ENCODE measurements around the gene UBE2O. TPM values are rescaled to one million over a fixed set of nuclear protein-coding genes. Genes with fewer than 3 reads are reported as not detected.

The UBE2O gene
- total RNA-seq, 4 donors from 2014 or later = 16.4 to 46.5 (median 32.4) TPM

- in situ Hi-C loops (cut with MboI; ENCODE audit: low sequenced_read_pairs in 4 of 4) = no loop called here
- ATAC-seq (peak in 1 of 2 donors; percentile 44), DNase-seq (no peak)
- H3K27me3 ChIP-seq = no peaks in the 10 kb centered on the region
- peak overlapping the region; percentile 61 to 72 (median 70) for H3K27ac ChIP-seq
- H3K36me3 ChIP-seq = no peaks in the 10 kb centered on the region
- H3K4me3 ChIP-seq = peak overlapping the region in 1 of 4 donors; percentile 20
- intact Hi-C loops (cut with DNase I; ENCODE audit: low total_unique reads) = no loop called here
- TF ChIP-seq POLR2A (IDR thresholded peaks at IDR 0.05) = no peak
- TF ChIP-seq, protein P1, sequence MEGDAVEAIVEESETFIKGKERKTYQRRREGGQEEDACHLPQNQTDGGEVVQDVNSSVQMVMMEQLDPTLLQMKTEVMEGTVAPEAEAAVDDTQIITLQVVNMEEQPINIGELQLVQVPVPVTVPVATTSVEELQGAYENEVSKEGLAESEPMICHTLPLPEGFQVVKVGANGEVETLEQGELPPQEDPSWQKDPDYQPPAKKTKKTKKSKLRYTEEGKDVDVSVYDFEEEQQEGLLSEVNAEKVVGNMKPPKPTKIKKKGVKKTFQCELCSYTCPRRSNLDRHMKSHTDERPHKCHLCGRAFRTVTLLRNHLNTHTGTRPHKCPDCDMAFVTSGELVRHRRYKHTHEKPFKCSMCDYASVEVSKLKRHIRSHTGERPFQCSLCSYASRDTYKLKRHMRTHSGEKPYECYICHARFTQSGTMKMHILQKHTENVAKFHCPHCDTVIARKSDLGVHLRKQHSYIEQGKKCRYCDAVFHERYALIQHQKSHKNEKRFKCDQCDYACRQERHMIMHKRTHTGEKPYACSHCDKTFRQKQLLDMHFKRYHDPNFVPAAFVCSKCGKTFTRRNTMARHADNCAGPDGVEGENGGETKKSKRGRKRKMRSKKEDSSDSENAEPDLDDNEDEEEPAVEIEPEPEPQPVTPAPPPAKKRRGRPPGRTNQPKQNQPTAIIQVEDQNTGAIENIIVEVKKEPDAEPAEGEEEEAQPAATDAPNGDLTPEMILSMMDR (IDR thresholded peaks at IDR 0.05 in 4 of 5, conservative IDR thresholded peaks at IDR 0.05 in 1 of 5) = no peak
- no peaks in the 10 kb centered on the region for H3K9me3 ChIP-seq
- peaks cover 42 to 43% of the 10 kb centered on the region in 2 donors for H3K4me1 ChIP-seq
These were observed 7.1 kb downstream of the UBE2O start for GRCh38 chr17:76445697-76446448.

DNA sequence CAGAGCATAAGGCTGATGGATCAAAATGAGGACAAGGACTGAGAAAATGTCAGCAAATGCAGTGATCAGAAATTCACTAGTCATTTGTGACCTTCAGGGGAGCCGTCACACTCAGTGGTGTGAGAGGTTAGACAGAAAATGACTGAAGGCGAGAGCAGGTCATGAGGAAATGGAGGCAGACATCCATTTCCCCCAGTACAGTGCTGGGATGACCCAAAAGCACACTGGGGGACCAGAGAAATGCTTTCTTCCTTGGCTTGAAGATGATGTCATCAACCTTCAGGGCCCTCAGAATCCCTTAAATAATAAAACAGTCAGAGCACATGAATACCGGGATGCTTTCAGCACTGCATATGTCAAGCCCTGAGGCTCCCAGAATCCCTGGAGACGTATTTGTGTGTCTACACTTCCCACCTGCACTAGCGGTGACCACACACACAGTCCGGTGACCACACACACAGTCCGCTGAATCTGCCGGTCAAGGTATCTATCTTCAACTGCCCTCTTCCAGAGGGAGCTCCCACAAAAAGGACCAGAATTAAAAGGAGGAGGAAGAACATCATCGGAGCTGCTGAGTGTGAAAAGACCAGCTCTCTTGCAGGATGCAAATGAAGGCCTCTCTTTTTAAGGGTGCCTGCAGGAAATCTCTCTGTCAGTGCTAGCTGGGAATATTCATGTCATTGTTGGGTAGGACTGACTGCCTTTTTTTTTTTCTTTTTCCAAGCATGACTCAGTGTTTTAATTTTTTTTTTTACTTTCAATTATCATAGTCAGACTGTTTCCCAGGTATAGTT lies 8.2 kb downstream of the UBE2O start:
- no peaks in the 10 kb centered on the region for H3K27me3 ChIP-seq
- no peaks in the 10 kb centered on the region for H3K9me3 ChIP-seq
- no peak for TF ChIP-seq POLR2A (IDR thresholded peaks at IDR 0.05)
- TF ChIP-seq, protein P1 (IDR thresholded peaks at IDR 0.05 in 4 of 5, conservative IDR thresholded peaks at IDR 0.05 in 1 of 5) = no peak
- peaks cover 41 to 44% of the 10 kb centered on the region in 2 donors for H3K4me1 ChIP-seq
- no peak overlapping the region for H3K4me3 ChIP-seq
- H3K27ac ChIP-seq = peak overlapping the region in 2 of 4 donors; percentile 22 to 69
- no peak for DNase-seq
- no peak for ATAC-seq
- in situ Hi-C loops (cut with MboI; ENCODE audit: low sequenced_read_pairs in 4 of 4) (no loop called here), intact Hi-C loops (cut with DNase I; ENCODE audit: low total_unique reads) (no loop called here)
- no peaks in the 10 kb centered on the region for H3K36me3 ChIP-seq

GRCh38 chr17:76442341-76443338 lies 10.3 kb downstream of the UBE2O start:
- Histone ChIP-seq H3K4me3 (no peak overlapping the region), H3K9me3 (no peaks in the 10 kb centered on the region), H3K27me3 (no peaks in the 10 kb centered on the region), H3K27ac (no peak overlapping the region), H3K4me1 (peaks cover 42 to 49% of the 10 kb centered on the region in 2 donors), H3K36me3 (no peaks in the 10 kb centered on the region)
- DNase-seq (no peak), ATAC-seq (no peak)
- in situ Hi-C loops (cut with MboI; ENCODE audit: low sequenced_read_pairs in 4 of 4) (no loop called here), intact Hi-C loops (cut with DNase I; ENCODE audit: low total_unique reads) (no loop called here)
- TF ChIP-seq, protein P1 (IDR thresholded peaks at IDR 0.05 in 4 of 5, conservative IDR thresholded peaks at IDR 0.05 in 1 of 5) = no peak
- no peak for TF ChIP-seq POLR2A (IDR thresholded peaks at IDR 0.05)

DNA sequence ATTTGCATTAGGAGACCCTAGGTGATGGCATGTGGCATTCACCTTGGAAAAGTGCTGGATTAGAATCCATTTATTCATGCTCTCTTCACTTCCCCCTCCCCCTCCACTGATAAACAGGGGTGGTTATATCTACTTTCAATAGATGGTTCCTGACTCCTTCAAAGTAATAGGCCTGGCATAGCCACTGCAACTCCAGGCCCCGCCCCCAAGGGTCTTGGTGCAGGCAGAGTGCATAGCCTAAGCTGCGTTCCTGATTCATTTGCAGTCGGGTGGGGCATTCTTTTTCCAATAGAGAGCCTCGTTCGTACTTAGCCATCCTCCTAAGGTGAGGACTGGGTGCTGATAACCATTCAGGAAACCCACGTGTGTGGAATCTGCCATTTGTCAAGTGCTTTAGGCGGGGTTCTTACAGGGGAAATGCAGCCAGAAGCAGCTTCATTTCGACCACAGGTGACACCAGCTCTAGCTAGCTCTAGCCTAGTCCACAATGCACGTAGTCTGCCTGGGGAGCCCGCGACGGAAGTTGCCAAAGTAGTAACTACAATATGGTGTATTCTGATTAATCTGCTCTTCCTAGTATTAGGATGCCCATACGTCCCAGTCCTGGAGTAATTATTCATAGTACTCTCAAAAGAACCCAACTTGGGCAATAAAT lies 11.1 kb downstream of the UBE2O start:
- H3K27ac ChIP-seq = no peak overlapping the region
- DNase-seq (no peak), ATAC-seq (no peak)
- TF ChIP-seq, protein P1 (IDR thresholded peaks at IDR 0.05 in 4 of 5, conservative IDR thresholded peaks at IDR 0.05 in 1 of 5) = no peak
- TF ChIP-seq POLR2A (IDR thresholded peaks at IDR 0.05) = no peak
- H3K4me1 ChIP-seq = peaks cover 34 to 43% of the 10 kb centered on the region in 2 donors
- H3K9me3 ChIP-seq = no peaks in the 10 kb centered on the region
- in situ Hi-C loops (cut with MboI; ENCODE audit: low sequenced_read_pairs in 4 of 4) (no loop called here), intact Hi-C loops (cut with DNase I; ENCODE audit: low total_unique reads) (no loop called here)
- no peak overlapping the region for H3K4me3 ChIP-seq
- no peaks in the 10 kb centered on the region for H3K36me3 ChIP-seq
- no peaks in the 10 kb centered on the region for H3K27me3 ChIP-seq

All from gastrocnemius medialis (tissue), 4 donors.